K562 (cell line): ENCODE data around the gene FUCA2.

Experiments
- CHD2 ChIP-seq: IDR thresholded peaks from 2 replicates; pipeline ENCODE4 v1.6.1; 2011; ENCODE audit warnings: low read depth, low read length
- NFRKB ChIP-seq: fragments of 450-650 bp; IDR thresholded peaks from 2 replicates; pipeline ENCODE4 v1.6.1; 2016; ENCODE audit warnings: low read depth
- ZNF589 ChIP-seq: fragments of 200-800 bp; sonication (Bioruptor generic); IDR thresholded peaks from 2 replicates; pipeline ENCODE4 v1.6.1; 2016; ENCODE audit warnings: low read depth, missing genetic modification characterization, missing compliant biosample characterization
- TF ChIP-seq, protein P1 (sequence below), 3 experiments: IDR thresholded peaks in 2 of 3; conservative IDR thresholded peaks in 1 of 3; 2 replicates each; pipeline ENCODE4 v1.5.1; 2011 to 2012; ENCODE audit warnings: low read length in 3 of 3, mild to moderate bottlenecking in 3 of 3, control low read depth in 2 of 3, improper control_type of control experiment in 1 of 3, inconsistent platforms in 1 of 3, low read depth in 1 of 3, mixed read lengths in 1 of 3, moderate library complexity in 1 of 3; ENCODE audit not compliant: insufficient read depth in 2 of 3

DNA sequence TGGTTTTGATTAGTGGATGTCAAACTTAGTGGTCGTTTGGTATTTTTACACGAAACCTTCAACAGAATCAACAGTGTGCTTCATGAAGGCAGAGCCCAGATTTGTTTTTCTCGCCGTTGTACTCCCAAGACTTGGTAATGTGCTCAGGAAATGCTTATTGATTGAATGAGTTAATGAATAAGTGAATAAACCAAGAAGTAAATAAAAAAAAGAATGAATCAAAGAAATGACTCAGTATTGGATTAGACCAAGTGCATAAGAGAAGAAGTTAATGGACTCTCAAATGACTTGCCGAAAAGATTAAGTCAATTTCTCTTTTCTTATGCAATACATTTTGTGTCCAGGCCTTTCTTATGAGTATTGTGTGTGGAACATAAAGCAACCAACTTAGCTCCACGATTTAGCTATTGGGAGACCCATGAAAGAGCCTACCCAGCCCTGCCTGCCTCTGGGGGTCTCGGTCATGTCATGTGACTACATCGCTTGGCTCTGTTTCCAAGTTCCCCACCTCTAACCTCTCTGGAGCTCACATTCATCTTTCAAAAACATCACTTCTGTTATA lies 10.6 kb upstream of the FUCA2 start:
- TF ChIP-seq, protein P1, sequence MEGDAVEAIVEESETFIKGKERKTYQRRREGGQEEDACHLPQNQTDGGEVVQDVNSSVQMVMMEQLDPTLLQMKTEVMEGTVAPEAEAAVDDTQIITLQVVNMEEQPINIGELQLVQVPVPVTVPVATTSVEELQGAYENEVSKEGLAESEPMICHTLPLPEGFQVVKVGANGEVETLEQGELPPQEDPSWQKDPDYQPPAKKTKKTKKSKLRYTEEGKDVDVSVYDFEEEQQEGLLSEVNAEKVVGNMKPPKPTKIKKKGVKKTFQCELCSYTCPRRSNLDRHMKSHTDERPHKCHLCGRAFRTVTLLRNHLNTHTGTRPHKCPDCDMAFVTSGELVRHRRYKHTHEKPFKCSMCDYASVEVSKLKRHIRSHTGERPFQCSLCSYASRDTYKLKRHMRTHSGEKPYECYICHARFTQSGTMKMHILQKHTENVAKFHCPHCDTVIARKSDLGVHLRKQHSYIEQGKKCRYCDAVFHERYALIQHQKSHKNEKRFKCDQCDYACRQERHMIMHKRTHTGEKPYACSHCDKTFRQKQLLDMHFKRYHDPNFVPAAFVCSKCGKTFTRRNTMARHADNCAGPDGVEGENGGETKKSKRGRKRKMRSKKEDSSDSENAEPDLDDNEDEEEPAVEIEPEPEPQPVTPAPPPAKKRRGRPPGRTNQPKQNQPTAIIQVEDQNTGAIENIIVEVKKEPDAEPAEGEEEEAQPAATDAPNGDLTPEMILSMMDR (IDR thresholded peaks at IDR 0.05 in 2 of 3, conservative IDR thresholded peaks at IDR 0.05 in 1 of 3; ENCODE audit: insufficient read depth in 2 of 3, low read depth in 1 of 3, low read length in 3 of 3), result no peak
- TF ChIP-seq CHD2 (no peak), ZNF589 (no peak), NFRKB (no peak)
